Ovary (tissue), 3 donors: Measurements from ENCODE around the gene MACC1.

ENCODE experiments used
- EP300 ChIP-seq: sonication (generic); formaldehyde crosslinking; IDR thresholded peaks from one replicate; pipeline ENCODE4 v1.6.1; 2017; ENCODE audit warnings: antibody characterized with exemption
- TF ChIP-seq, protein P1 (sequence below), 3 donors: fragments of 450-650 bp in 2 of 3; fragments of 200-600 bp in 1 of 3; IDR thresholded peaks; one replicate each; pipeline versions ENCODE4 v1.5.1 to v1.8.0; 2016 to 2022; ENCODE audit warnings: antibody characterized with exemption in 3 of 3, mild to moderate bottlenecking in 1 of 3
- donor health status: DM: no; HTN: no; CAD: no.

DNA sequence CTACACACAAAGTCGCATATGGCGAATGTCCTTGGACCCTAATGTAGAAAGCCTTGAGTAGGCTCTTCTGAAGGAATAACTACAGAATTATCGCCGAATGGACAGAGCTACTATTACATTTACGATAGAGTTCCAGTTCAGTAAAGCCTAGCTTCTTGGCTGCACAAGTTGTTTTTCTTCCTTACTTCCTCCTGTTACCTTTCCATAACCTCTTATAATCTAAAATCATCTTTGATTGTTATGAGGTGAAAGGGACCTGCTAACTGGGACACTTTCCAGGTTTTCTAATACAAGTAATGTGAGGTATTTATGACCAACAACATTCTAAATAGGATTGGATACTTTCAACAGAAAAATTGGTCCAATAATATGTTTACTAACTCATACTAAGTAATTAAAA is 31.2 kb downstream of the MACC1 start:
- TF ChIP-seq, protein P1, sequence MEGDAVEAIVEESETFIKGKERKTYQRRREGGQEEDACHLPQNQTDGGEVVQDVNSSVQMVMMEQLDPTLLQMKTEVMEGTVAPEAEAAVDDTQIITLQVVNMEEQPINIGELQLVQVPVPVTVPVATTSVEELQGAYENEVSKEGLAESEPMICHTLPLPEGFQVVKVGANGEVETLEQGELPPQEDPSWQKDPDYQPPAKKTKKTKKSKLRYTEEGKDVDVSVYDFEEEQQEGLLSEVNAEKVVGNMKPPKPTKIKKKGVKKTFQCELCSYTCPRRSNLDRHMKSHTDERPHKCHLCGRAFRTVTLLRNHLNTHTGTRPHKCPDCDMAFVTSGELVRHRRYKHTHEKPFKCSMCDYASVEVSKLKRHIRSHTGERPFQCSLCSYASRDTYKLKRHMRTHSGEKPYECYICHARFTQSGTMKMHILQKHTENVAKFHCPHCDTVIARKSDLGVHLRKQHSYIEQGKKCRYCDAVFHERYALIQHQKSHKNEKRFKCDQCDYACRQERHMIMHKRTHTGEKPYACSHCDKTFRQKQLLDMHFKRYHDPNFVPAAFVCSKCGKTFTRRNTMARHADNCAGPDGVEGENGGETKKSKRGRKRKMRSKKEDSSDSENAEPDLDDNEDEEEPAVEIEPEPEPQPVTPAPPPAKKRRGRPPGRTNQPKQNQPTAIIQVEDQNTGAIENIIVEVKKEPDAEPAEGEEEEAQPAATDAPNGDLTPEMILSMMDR (IDR thresholded peaks at IDR 0.05), result no peak
- no peak for TF ChIP-seq EP300
